ENCODE measurements around the gene TYRO3.

TYRO3 gene

GRCh38 chr15:41609123-41609522, 50.1 kb downstream of the TYRO3 start:
- no peak for DNase-seq

DNA sequence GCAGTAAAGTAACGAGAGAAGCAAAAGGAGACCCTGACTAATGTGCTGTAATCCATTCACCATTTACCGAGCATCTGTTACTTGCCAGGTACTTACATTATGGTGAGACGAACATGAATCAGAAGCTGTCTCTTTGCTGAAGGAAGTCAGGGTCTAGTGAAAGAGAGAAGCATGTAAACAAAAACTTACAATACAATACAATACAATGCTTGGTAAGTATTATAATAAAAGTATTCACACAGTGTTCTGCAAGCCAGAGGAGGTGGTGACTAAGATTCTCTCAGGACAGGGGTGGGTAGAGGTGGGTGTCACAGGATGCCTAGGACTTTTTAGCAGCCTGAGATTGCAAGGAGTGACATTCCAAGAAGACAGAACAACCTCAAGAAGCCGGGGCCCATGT, 51.0 kb downstream of the TYRO3 start:
- DNase-seq: no peak

DNA sequence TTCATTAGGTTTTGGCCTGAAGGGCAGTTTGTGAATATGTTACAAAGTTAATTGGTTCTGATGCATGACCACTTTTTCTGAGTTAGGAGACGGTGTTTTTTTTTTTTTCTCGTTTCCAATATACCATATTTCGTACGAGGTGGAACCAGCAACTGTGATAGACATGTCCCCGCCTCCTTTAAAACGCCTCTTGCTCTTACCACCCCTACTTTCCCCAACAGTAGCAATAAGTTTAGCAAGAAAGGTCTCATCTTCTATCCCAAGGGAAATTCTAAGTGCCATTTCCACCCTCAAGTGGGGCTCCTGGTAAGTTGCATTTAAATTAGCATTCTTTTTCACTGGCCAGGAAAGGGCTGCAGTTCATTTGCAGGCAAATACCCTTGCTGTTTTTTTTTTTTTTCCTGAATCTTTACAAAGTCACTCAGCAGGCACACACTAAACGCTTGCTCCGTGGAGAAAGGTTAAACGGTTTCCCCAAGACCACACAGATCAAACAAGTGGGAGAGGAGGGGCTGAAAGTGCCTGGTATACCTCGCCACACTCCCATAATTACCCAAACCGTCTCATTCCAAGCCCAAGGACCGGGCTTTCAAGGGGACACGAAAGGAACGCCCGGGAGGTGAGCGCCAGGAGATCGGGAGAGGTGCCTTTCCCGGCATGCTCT, 61.7 kb downstream of the TYRO3 start:
- DNase-seq: no peak

DNA sequence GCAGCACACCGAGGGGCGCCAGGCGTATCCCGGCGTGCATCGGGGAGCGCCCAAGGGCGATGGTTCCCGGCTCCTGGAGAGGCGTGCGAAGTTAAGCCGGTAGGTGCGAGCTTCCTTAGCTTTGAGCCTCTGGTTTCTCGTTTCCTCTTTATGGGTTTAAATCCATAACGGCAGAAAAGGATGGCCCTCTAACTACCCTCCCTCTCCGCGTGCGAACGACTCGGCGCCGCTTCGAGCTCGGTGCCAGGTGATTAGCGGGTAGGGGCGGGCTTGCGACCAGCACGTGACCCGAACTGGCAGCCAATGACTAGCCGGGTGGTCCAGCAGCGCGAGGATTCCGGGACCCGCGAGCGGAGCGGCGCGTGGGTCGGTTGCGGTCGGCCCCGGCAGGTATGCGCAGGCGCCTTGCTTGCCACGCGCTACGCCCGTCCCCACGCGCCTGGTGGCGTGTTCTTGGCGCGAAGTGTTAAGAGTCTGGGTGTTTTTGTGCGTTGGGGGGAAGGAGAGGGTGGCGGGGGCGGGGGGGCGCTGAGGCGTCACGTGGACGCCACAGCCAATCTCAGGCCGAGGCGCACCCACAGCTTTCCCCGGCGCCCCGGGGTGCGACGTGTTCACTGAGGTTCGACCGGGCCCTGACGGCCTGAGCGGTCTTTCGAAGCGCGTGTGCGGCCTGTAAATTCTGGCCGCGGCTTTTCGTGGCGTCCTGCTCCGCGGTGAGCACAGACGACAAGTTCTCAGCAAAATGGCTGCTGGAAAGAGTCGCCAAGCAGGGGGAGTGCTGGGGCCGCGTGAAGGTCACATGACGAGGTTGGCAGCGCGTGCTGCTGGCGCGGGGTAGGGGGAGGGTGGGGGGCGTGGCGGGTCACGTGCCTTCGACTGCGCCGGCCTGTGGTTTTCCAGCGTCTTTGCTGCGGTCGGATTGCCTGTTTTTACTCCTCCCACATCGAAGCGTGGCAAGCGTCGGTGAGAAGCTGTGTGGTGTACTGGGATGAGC, 62.5 kb downstream of the TYRO3 start:
- peak; percentile 58 for DNase-seq

GRCh38 chr15:41622901-41623300, 63.9 kb downstream of the TYRO3 start:
- no peak for DNase-seq

GRCh38 chr15:41627203-41627602, 68.2 kb downstream of the TYRO3 start:
- no peak for DNase-seq

GRCh38 chr15:41629463-41629862, 70.5 kb downstream of the TYRO3 start:
- DNase-seq: peak; percentile 93

DNA sequence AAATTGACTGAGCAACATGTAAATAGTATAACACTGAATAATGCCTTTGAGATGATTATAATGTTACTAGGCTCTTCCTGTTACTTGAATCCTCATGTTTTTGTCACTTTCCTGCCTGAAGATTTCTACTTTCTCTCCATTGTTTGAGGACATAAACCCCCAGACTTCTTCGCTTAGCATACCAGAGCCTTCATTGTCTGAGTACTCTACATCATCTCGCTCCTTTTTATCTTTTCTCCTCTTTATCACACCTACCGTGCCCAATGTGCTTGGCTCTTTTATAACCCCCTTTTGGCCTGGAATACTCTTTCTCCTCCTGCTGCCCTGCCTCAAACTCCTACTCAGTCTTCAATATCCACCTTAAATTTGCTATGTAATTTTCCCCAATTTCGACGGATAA, 70.9 kb downstream of the TYRO3 start:
- no peak for DNase-seq

DNA sequence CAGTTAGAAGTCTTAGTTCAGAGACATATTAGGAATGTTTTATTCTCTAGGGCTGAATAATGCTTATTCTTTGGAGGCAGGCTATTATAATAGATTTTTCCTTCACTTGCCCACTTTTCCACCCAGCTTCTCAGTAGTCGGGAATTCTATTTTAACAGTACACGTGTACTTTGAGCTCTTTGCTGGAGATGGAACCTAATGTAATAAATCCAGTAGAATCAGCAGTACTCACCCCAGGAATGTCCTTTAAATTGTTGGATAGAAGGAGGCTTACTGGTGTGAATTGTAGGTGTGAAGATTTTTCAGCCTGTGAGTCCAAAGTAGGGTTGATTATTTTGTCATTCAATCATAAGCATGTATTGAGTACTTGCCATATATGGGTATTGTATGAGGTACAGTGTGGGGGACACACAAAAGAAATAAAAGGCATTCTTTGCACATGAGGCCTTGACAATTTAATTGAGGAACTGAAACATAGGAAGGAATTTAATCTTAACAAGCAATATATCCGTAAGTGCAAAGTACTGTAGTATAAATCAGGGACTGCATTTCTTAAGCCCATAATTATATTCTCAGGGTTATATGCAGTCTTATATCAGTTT, 71.7 kb downstream of the TYRO3 start:
- DNase-seq: peak; percentile 41

- DNase-seq: no peak
Measured at GRCh38 chr15:41631880-41632470, 73.0 kb downstream of the TYRO3 start.
